B cell (primary cell): ENCODE results near the gene ITGA6.

Experiments used
- EZH2 ChIP-seq: IDR thresholded peaks from 2 replicates; pipeline ENCODE4 v1.6.1; 2012; ENCODE audit warnings: borderline replicate concordance, low read depth, mild to moderate bottlenecking, moderate library complexity, low read length; ENCODE audit not compliant: insufficient read depth, poor library complexity, severe bottlenecking
- TF ChIP-seq, protein P1 (sequence below): fragments of 200-600 bp; IDR thresholded peaks from one replicate; pipeline ENCODE4 v1.8.0; 2022; ENCODE audit warnings: antibody characterized with exemption, mild to moderate bottlenecking

DNA sequence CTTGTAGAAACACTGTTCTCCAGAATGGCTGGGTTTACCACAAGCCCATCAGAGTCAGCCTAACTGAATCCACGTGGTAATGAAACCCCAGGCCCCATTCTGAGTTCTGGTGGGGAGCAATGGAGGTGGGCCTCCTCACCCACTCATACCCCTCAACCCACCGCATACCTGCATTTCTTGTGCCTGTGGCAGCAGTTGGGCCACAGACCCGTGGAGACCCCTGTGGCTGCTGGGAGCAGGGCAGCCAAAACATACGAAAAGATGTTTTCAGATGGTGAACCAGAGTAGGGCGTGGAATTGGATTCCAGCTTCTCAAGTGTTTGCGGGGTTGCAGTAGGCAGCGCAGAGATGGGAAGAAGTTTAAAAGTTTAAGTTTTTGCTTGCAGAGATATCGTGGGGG, 51.0 kb downstream of the ITGA6 start:
- TF ChIP-seq, protein P1, sequence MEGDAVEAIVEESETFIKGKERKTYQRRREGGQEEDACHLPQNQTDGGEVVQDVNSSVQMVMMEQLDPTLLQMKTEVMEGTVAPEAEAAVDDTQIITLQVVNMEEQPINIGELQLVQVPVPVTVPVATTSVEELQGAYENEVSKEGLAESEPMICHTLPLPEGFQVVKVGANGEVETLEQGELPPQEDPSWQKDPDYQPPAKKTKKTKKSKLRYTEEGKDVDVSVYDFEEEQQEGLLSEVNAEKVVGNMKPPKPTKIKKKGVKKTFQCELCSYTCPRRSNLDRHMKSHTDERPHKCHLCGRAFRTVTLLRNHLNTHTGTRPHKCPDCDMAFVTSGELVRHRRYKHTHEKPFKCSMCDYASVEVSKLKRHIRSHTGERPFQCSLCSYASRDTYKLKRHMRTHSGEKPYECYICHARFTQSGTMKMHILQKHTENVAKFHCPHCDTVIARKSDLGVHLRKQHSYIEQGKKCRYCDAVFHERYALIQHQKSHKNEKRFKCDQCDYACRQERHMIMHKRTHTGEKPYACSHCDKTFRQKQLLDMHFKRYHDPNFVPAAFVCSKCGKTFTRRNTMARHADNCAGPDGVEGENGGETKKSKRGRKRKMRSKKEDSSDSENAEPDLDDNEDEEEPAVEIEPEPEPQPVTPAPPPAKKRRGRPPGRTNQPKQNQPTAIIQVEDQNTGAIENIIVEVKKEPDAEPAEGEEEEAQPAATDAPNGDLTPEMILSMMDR = no peak
- TF ChIP-seq EZH2 = no peak
